Pancreas (tissue), 10 donors: ENCODE data around the gene KIAA0753. TPM values are rescaled to one million over a fixed set of nuclear protein-coding genes. Genes with fewer than 3 reads are reported as not detected.
A peak's percentile ranks its signal among the peaks of the same experiment; 100 is the strongest.

Source experiments
- ATAC-seq, 4 donors: fragments of 200-7000 bp; cut with Tn5 transposase; one replicate each; pipeline versions ENCODE4 v1.8.0 to v1.9.1; 2020; ENCODE audit warnings: mild to moderate bottlenecking in 4 of 4, moderate library complexity in 4 of 4
- DNase-seq, 6 donors: peaks; one replicate each; pipeline ENCODE4 v3.0.0-alpha.2; 2020
- FAIRE-seq: peaks from 2 replicates; lab custom pipeline; 2012; peaks lifted over from hg19 to GRCh38; lab: Jason Lieb, UNC
- H3K27ac ChIP-seq, 4 donors: fragments of 200-600 bp; sonication (generic); 1 replicate in 3 of 4; 2 replicates in 1 of 4; pipeline versions ENCODE4 v1.5.0 to v1.8.0; 2020
- H3K27me3 ChIP-seq, 4 donors: fragments of 200-600 bp; one replicate each; pipeline ENCODE4 v1.8.0; 2021
- H3K36me3 ChIP-seq, 3 donors: fragments of 200-600 bp; sonication (generic) in 1 of 3; one replicate each; pipeline versions ENCODE4 v1.5.0 to v1.8.0; 2020 to 2021
- H3K4me1 ChIP-seq, 3 donors: fragments of 200-600 bp; one replicate each; pipeline ENCODE4 v1.8.0; 2021
- H3K4me3 ChIP-seq, 4 donors: fragments of 200-600 bp; sonication (generic) in 2 of 4; one replicate each; pipeline versions ENCODE4 v1.5.0 to v1.8.0; 2020 to 2021
- H3K9me3 ChIP-seq, 4 donors: fragments of 200-600 bp; one replicate each; pipeline ENCODE4 v1.8.0; 2021
- WGBS, 2 donors: extraction: QIAGEN DNeasy Blood & Tissue Kit; methylation state at CpG; one replicate each; pipeline ENCODE4 v1.1.7; 2013; 5-methylcytosine and 5-hydroxymethylcytosine counted together
- intact Hi-C, 3 donors: fragments of 100-400 bp; cut with DNase I; formaldehyde crosslinking; loops; one replicate each; pipeline versions ENCODE4 v1.11.1 to v1.14.2; 2022
- polyA plus RNA-seq, 2 donors: library from polyadenylated mRNA; stranded (reverse); fragments of 200-250 nt; gene quantifications; one replicate each; pipeline ENCODE4 v1.2.3, GENCODE V29; 2013
- total RNA-seq, 6 donors: library from RNA; stranded (reverse); fragmentation: NEBNext Ultra II Directional in 4 of 6; extraction: Animal tissue kit (Norgen Biotek cat#: 25700) in 4 of 6; gene quantifications; one replicate each; pipeline versions ENCODE4 v1.2.1 to v1.2.4, GENCODE V29; 2021 to 2023
- TF ChIP-seq, protein P1 (sequence below), 4 donors: fragments of 200-600 bp; sonication (generic) in 3 of 4; IDR thresholded peaks; one replicate each; pipeline versions ENCODE4 v1.5.0 to v1.8.0; 2021; ENCODE audit warnings: antibody characterized with exemption in 4 of 4
- donor health status: healthy with polysubstance abuse.
- donor health status: DM: no; HTN: no; CAD: no; lungs with moderate emphysema.
- donor health status: DM: no; HTN: no; CAD: no.
- donor health status: control.
- donor health status: control.
- donor health status: Bipolar disorder and iron deficiency.
- donor health status: DM: yes; HTN: yes; CAD: no.
- donor health status: DM: no; HTN: no; CAD: no.
- donor health status: DM: no; HTN: no; CAD: no.
- donor health status: DM: yes; HTN: yes; CAD: no.

Gene KIAA0753
- total and polyA plus RNA-seq, 8 donors, result 4.4 to 10.6 (median 6.0) TPM

DNA sequence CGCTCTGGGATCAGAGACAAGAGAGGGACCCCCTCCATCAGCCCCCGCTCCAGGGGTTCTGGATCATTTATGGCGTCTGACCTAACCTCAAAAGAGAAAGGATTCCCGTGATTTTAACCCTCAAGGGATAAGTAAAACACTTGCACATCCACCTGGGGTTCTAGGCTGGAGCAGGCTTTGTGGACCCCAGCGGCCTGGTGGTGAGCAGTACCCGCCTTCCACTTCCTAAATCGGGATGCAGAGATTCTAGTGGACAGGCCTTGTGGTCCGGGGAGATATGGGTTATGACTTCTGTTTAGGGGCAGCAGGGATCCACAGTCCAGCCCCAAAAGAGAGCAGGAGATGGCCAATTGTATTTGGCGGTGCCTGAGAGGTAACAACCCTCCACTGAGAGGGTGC, 83.5 kb downstream of the KIAA0753 start:
- Histone ChIP-seq H3K36me3 (no peaks in the 10 kb centered on the region), H3K27ac (no peak overlapping the region), H3K9me3 (no peaks in the 10 kb centered on the region), H3K4me1 (no peaks in the 10 kb centered on the region), H3K4me3 (peak overlapping the region in 2 of 4 donors; percentile 34 to 56), H3K27me3 (no peaks in the 10 kb centered on the region)
- FAIRE-seq (no peak), DNase-seq (no peak), ATAC-seq (no peak)
- TF ChIP-seq, protein P1, sequence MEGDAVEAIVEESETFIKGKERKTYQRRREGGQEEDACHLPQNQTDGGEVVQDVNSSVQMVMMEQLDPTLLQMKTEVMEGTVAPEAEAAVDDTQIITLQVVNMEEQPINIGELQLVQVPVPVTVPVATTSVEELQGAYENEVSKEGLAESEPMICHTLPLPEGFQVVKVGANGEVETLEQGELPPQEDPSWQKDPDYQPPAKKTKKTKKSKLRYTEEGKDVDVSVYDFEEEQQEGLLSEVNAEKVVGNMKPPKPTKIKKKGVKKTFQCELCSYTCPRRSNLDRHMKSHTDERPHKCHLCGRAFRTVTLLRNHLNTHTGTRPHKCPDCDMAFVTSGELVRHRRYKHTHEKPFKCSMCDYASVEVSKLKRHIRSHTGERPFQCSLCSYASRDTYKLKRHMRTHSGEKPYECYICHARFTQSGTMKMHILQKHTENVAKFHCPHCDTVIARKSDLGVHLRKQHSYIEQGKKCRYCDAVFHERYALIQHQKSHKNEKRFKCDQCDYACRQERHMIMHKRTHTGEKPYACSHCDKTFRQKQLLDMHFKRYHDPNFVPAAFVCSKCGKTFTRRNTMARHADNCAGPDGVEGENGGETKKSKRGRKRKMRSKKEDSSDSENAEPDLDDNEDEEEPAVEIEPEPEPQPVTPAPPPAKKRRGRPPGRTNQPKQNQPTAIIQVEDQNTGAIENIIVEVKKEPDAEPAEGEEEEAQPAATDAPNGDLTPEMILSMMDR (IDR thresholded peaks at IDR 0.05), result no peak
- intact Hi-C loops, result no loop called here
- WGBS, 2 donors, result 62 to 65% methylated on average over 9 of the region's 9 CpGs

DNA sequence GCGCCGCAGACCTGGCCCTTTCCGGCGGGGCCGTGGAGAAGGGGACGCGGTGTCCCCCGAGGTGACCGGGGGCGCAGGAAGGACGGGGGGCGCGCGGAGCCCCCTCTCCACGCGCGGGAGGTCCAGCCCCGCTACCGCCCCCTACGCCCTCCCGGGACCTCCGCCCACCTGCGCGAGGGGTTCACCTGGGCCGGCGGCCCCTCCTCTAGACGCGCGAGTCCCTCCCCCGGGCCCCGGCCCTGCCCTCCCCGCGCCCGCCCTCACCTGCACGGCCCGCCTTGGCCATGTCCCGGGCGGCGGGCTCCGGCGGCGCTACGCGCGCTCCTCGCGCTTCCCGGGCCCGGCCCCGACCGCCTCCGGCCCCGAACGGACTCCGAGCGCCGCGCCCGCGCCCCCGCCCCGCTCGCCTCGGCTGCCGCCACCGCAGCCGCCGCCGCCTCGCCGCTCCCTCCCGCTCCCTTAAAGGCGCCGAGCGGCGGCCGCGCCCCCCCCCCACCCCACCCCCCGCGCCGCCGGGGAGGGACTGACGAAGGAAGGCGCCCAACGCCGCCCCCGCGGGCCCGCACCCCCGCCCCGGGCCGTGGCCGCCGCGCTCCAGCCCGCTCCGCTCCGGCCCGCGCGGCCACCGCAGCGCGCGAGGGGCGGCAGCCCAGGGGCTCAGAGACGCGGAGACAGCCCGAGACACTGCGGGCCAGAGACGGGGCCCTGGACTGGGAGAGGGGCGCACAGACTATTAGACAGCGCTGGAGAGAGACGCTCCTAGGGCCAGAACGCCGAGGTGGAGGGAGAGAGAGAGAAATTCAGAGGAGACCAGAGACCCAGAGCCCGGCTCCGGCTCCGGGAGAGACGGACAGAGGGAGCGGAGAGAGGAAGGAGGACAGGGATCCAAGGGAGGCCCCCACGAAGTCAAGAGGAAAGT, 84.1 kb downstream of the KIAA0753 start, which contains the start of gene PITPNM3:
Gene PITPNM3 (minus strand): TSS at position 435 of the 919 bp plus-strand sequence. CDS start 149 bp downstream, at position 286.
- intact Hi-C loops, result no loop called here
- TF ChIP-seq, protein P1 (IDR thresholded peaks at IDR 0.05), result no peak
- Histone ChIP-seq H3K9me3 (no peaks in the 10 kb centered on the region), H3K4me3 (peak within 1 kb of the TSS; percentile 18 to 59 (median 45)), H3K36me3 (no peaks in the 10 kb centered on the region), H3K27me3 (no peaks in the 10 kb centered on the region), H3K27ac (peak within 1 kb of the TSS in 1 of 4 donors; percentile 15), H3K4me1 (no peaks in the 10 kb centered on the region)
- WGBS, 2 donors, result 3% methylated on average over 56 to 120 of the region's 122 CpGs
- peak; percentile 27 to 64 (median 55) for ATAC-seq
- no peak for FAIRE-seq
- peak in 4 of 6 donors; percentile 23 to 75 (median 62) for DNase-seq

DNA sequence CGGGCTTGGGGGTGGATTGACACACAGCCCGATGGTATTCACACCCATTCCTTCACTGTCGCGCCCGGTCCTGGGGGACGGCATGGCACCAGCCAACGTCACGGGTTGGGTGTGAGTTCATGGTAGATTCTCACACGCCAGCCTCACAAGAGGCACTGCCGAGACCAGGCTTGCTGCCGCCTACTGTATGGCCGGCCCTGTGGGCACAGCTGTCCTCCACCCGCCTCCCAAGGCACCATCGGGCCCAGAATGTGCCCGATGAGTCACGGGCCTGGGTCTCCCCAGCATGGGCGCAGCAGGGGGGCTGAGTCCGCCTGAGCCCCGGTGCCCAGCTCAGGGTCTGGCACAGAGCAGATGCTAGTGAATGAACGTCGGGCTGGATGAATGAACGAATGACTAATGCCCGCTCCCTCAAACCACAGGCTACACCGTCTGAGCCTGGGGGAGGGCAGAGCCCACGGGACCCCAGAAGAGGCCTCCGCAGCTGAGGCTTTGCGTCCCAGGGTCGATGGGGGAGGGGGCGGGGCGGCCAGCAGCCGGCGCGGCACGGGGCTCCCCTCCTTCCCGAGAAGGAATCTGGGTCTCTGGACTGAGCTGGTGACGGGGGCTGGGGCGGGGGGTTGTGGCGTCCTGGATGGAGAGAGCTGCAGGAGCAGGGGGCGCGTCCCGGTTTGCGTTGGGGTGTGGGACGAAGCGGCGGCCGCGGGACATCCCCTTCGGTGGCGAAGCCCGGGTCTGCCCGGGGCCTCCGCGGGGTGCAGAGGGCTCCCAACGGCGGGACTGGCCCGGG, 85.0 kb downstream of the KIAA0753 start:
- FAIRE-seq (no peak), DNase-seq (peak in 4 of 6 donors; percentile 29 to 74 (median 50)), ATAC-seq (peak; percentile 38 to 60 (median 50))
- H3K4me3 ChIP-seq, result peak overlapping the region; percentile 18 to 59 (median 45)
- no peaks in the 10 kb centered on the region for H3K9me3 ChIP-seq
- 3 to 5% methylated on average over 49 to 56 of the region's 56 CpGs for WGBS, 2 donors
- intact Hi-C loops, result no loop called here
- H3K27ac ChIP-seq, result peak overlapping the region in 1 of 4 donors; percentile 15
- no peaks in the 10 kb centered on the region for H3K36me3 ChIP-seq
- no peaks in the 10 kb centered on the region for H3K27me3 ChIP-seq
- H3K4me1 ChIP-seq, result no peaks in the 10 kb centered on the region
- TF ChIP-seq, protein P1 (IDR thresholded peaks at IDR 0.05), result no peak

DNA sequence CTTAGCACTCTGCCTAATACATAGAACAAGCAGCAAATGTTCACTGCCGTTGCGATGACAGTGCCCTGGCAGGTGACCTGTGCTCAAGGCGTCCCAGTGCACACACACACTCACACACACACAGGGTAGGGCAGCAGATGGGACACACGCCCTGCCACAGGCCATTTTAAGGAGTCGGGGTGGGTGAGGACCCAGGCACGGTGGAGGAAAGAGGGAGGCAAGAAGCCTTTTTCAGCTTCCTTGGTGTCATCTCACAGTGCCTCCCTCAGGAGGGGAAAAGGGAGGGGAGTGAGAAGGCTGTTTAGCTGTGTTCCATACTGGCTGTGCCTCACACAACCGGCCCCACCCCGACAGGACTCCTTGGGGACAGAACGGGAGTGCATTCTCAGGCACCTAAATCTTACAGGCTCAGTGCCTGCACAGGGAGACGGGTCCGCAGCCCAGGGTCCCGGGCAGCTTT, 85.6 kb downstream of the KIAA0753 start:
- no peaks in the 10 kb centered on the region for H3K4me1 ChIP-seq
- H3K36me3 ChIP-seq, result no peaks in the 10 kb centered on the region
- DNase-seq (peak in 1 of 6 donors; percentile 30), ATAC-seq (peak in 1 of 4 donors; percentile 2), FAIRE-seq (no peak)
- H3K4me3 ChIP-seq, result peak overlapping the region in 2 of 4 donors; percentile 56 to 59
- H3K27me3 ChIP-seq, result no peaks in the 10 kb centered on the region
- intact Hi-C loops, result no loop called here
- no peak overlapping the region for H3K27ac ChIP-seq
- 35 to 40% methylated on average over 12 of the region's 12 CpGs for WGBS, 2 donors
- TF ChIP-seq, protein P1 (IDR thresholded peaks at IDR 0.05), result no peak
- no peaks in the 10 kb centered on the region for H3K9me3 ChIP-seq
